ENCODE measurements around the gene VGLL4. TPM values are rescaled to one million over a fixed set of nuclear protein-coding genes. Genes with fewer than 3 reads are reported as not detected.

Gene VGLL4
- polyA plus RNA-seq, 2 of the 4 experiments (the other 2 are of a cell fraction) = 24.7 to 28.1 TPM

DNA sequence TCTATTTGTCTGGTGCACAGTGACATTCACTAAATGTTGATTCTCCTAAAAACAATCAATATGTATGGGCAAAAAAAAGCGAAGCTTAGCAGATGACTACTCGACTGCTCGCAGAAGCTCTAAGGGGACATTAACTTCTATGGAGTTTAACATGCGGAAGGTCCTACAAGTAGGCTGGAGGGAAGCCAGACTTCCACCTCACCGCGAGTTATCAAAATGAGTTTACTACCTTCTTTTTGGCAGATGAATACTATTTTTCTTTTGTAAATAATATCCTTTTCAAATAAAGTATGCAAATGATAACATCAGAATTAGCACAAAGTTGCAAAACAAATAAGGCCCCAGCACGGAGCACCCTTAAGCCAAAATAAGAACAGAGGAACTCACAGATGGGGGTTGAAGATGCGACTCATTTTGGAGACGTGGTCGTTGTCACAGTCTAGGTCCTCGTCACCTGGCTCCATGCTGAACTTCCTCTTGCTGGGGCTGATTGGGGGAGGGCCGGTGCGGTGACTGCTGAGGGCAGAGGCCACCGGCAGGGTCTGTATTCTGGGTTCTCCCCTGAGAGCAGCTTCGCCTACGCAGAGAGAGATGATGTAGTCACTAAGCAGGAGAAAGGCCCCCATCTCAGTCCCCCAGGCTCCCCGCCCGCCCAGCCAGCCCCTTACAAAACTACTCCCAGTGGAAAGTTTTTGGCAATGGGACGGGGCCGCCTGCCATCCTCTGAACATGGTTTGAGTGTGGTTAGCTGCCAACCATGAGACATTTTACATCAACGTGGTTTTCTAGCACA lies 42.1 kb downstream of the VGLL4 start:
- TF ChIP-seq JUN (IDR thresholded peaks at IDR 0.05) = no peak
- TF ChIP-seq, protein P1, sequence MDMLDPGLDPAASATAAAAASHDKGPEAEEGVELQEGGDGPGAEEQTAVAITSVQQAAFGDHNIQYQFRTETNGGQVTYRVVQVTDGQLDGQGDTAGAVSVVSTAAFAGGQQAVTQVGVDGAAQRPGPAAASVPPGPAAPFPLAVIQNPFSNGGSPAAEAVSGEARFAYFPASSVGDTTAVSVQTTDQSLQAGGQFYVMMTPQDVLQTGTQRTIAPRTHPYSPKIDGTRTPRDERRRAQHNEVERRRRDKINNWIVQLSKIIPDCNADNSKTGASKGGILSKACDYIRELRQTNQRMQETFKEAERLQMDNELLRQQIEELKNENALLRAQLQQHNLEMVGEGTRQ (IDR thresholded peaks at IDR 0.05) = no peak
- no peak for TF ChIP-seq CEBPB (IDR thresholded peaks at IDR 0.05)
- TF ChIP-seq, protein P2, sequence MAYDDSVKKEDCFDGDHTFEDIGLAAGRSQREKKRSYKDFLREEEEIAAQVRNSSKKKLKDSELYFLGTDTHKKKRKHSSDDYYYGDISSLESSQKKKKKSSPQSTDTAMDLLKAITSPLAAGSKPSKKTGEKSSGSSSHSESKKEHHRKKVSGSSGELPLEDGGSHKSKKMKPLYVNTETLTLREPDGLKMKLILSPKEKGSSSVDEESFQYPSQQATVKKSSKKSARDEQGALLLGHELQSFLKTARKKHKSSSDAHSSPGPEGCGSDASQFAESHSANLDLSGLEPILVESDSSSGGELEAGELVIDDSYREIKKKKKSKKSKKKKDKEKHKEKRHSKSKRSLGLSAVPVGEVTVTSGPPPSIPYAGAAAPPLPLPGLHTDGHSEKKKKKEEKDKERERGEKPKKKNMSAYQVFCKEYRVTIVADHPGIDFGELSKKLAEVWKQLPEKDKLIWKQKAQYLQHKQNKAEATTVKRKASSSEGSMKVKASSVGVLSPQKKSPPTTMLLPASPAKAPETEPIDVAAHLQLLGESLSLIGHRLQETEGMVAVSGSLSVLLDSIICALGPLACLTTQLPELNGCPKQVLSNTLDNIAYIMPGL (CRISPR knock-in tag; IDR thresholded peaks at IDR 0.05; ENCODE audit: borderline replicate concordance) = no peak
- no peak for TF ChIP-seq HOXA7 (CRISPR knock-in tag; IDR thresholded peaks at IDR 0.05)
- TF ChIP-seq, protein P3, sequence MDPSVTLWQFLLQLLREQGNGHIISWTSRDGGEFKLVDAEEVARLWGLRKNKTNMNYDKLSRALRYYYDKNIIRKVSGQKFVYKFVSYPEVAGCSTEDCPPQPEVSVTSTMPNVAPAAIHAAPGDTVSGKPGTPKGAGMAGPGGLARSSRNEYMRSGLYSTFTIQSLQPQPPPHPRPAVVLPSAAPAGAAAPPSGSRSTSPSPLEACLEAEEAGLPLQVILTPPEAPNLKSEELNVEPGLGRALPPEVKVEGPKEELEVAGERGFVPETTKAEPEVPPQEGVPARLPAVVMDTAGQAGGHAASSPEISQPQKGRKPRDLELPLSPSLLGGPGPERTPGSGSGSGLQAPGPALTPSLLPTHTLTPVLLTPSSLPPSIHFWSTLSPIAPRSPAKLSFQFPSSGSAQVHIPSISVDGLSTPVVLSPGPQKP (IDR thresholded peaks at IDR 0.05; ENCODE audit: low read depth, low read length) = no peak
- no peak for TF ChIP-seq ESRRA (IDR thresholded peaks at IDR 0.05; ENCODE audit: borderline replicate concordance, low read length)
- TF ChIP-seq PHF8 (IDR thresholded peaks at IDR 0.05; ENCODE audit: borderline replicate concordance, low read depth) = no peak
- no peak for TF ChIP-seq KDM1A (IDR thresholded peaks at IDR 0.05; ENCODE audit: low read depth)
- TF ChIP-seq RFX5 (IDR thresholded peaks at IDR 0.05) = no peak
- TF ChIP-seq FOSL2 (IDR thresholded peaks at IDR 0.05) = no peak
- TF ChIP-seq FOSL2 (CRISPR knock-in tag; IDR thresholded peaks at IDR 0.05) = no peak
- TF ChIP-seq EHF (CRISPR knock-in tag; IDR thresholded peaks at IDR 0.05) = no peak
- TF ChIP-seq ZC3H11A (IDR thresholded peaks at IDR 0.05) = no peak
- no peak for TF ChIP-seq ZSCAN20 (CRISPR knock-in tag; IDR thresholded peaks at IDR 0.05)
- TF ChIP-seq NR3C1 (IDR thresholded peaks at IDR 0.05) = no peak
- no peak for TF ChIP-seq RAD21 (conservative IDR thresholded peaks at IDR 0.05 in 1 of 2, IDR thresholded peaks at IDR 0.05 in 1 of 2)
- no peak for TF ChIP-seq EP300 (IDR thresholded peaks at IDR 0.05)
- FAIRE-seq (no peak), ATAC-seq (no peak), DNase-seq (ENCODE audit: low read depth in 1 of 2, low spot score in 1 of 2) (no peak)
- WGBS (ENCODE audit: missing lambda C conversion rate) = 77% methylated on average over 19 of the region's 21 CpGs
- Histone ChIP-seq H3K27ac (peak overlapping the region; percentile 67 to 84; a peak in 5 of 6 replicates), H3K4me1 (peaks cover 46% of the 10 kb centered on the region), H3K4me2 (peak overlapping the region; percentile 80), H3K4me3 (no peak overlapping the region), H3K9me3 (no peaks in the 10 kb centered on the region)
- POLR2A ChIA-PET = interaction anchor here (0.7 kb wide), 1 partner anchor 50 kb away, joined by 3 read pairs; no protein-coding TSS in a partner anchor
- CTCF ChIA-PET = interaction anchor here (1.3 to 2.3 kb wide), 2 partner anchors 50 to 222 kb away, joined by 3 to 9 read pairs; no protein-coding TSS in a partner anchor

DNA sequence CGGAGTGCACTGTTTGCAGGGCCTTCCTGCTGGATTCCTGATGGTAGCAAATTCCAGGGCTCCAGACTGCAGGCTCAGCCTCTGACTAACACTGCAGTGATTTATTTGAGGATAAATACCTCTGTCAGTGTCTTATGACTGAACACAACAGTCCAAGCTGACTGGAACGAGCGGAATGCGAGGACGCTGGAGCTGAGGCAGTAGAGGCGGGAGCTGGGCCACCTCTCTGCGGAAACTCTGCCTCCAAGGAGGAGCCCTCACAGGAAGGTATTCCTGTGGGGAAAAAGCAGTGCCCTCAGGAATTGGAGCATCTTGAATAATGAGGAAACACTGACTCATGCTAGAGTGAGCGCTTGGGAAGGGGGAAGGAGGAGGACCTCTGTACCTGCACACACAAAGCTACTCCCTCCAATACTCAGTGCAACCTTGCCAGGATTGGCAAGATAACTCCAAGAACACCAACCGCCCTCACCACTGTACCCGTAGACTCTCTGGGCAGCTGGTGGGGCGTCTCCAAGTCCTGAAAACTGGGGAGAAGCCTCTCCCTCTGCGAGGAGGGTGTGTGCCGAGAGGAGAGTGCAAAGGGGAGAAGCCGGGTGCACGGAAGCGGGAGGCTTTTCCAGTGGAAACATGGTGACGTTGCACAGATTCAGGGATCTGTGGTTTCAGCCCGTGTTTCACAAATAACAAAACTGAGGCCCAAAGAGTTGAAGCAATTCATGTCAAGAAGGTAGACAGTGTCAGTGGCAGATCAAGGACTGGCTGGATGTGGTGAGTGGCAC lies 43.0 kb downstream of the VGLL4 start:
- Histone ChIP-seq H3K9me3 (no peaks in the 10 kb centered on the region), H3K4me3 (no peak overlapping the region), H3K27ac (peak overlapping the region; percentile 67 to 84), H3K4me2 (peak overlapping the region; percentile 80), H3K4me1 (peaks cover 46% of the 10 kb centered on the region)
- peak; percentile 98 to 99 for ATAC-seq
- 14% methylated on average over 17 of the region's 18 CpGs for WGBS (ENCODE audit: missing lambda C conversion rate)
- FAIRE-seq = peak; percentile 82
- POLR2A ChIA-PET = interaction anchor here (0.7 to 1.8 kb wide), 4 partner anchors 28 to 1241 kb away, joined by 3 to 9 read pairs (median 6); partner anchors contain the start of gene VGLL4
- CTCF ChIA-PET = interaction anchor here (0.9 to 2.3 kb wide), 6 partner anchors 23 to 221 kb away, joined by 3 to 11 read pairs (median 3); no protein-coding TSS in a partner anchor
- DNase-seq (ENCODE audit: low read depth in 1 of 2, low spot score in 1 of 2) = peak; percentile 79 to 93
- no peak for TF ChIP-seq RCOR1 (IDR thresholded peaks at IDR 0.05; ENCODE audit: low read depth, low read length)
- no peak for TF ChIP-seq FOXS1 (CRISPR knock-in tag; IDR thresholded peaks at IDR 0.05)
- peak in 1 of 2 experiments; percentile 44; a peak in 1 of 5 replicates for TF ChIP-seq EP300 (IDR thresholded peaks at IDR 0.05)
- TF ChIP-seq, protein P4, sequence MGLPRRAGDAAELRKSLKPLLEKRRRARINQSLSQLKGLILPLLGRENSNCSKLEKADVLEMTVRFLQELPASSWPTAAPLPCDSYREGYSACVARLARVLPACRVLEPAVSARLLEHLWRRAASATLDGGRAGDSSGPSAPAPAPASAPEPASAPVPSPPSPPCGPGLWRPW (IDR thresholded peaks at IDR 0.05) = no peak
- TF ChIP-seq GATA3 (IDR thresholded peaks at IDR 0.05; ENCODE audit: borderline replicate concordance) = peak; percentile 84; the same call in 1 of the 2 replicates
- no peak for TF ChIP-seq NR3C1 (IDR thresholded peaks at IDR 0.05)
- TF ChIP-seq, protein P1 (IDR thresholded peaks at IDR 0.05) = no peak
- no peak for TF ChIP-seq FOSB (CRISPR knock-in tag; IDR thresholded peaks at IDR 0.05)
- TF ChIP-seq SREBF2 (IDR thresholded peaks at IDR 0.05) = no peak
- TF ChIP-seq, protein P5, sequence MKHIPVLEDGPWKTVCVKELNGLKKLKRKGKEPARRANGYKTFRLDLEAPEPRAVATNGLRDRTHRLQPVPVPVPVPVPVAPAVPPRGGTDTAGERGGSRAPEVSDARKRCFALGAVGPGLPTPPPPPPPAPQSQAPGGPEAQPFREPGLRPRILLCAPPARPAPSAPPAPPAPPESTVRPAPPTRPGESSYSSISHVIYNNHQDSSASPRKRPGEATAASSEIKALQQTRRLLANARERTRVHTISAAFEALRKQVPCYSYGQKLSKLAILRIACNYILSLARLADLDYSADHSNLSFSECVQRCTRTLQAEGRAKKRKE (CRISPR knock-in tag; IDR thresholded peaks at IDR 0.05; ENCODE audit: low read depth) = no peak
- no peak for TF ChIP-seq POLR2A (IDR thresholded peaks at IDR 0.05; ENCODE audit: low read length)
- TF ChIP-seq RARB (CRISPR knock-in tag; IDR thresholded peaks at IDR 0.05) = no peak
- peak; percentile 18; the same call in 1 of the 3 replicates for TF ChIP-seq SMC3 (IDR thresholded peaks at IDR 0.05)
- TF ChIP-seq TFCP2L1 (CRISPR knock-in tag; IDR thresholded peaks at IDR 0.05) = no peak
- TF ChIP-seq, protein P6, sequence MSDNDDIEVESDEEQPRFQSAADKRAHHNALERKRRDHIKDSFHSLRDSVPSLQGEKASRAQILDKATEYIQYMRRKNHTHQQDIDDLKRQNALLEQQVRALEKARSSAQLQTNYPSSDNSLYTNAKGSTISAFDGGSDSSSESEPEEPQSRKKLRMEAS (IDR thresholded peaks at IDR 0.05) = peak; percentile 72

All from A549 (cell line).